ENCODE data around the gene CXCR2.

Gene CXCR2

DNA sequence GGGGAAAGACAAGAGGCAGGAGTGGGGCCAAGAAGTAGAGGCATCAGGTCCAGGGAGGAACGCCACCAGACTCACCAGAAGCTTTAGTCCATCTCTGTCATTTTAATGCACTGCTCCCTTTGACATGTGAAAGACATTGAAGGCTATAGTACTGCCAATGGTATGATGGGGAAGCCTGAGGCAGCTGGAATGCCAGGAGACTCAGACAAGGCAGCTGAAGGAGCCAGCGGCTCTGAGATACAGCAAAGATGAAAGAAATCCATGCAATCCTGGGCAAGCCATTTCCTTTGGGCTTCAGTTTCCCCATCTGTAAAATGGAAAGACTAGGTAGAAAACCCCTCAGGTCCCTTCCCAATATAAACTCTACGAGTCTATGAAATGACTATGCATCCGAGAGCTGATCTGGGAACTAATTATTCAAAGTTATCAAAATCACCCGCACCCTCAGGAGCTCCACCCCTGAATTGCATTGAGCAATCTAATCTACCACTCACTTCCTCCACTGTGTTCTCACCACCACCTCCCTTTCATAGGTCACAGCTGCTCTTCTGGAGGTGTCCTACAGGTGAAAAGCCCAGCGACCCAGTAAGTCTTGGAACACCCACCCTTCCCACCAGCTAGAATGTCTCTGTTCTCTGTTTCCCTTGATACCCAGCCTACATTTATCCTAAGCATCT, 3.1 kb downstream of the CXCR2 start:
- intact Hi-C loops (cut with DNase I), result no loop called here
- no peak for DNase-seq

DNA sequence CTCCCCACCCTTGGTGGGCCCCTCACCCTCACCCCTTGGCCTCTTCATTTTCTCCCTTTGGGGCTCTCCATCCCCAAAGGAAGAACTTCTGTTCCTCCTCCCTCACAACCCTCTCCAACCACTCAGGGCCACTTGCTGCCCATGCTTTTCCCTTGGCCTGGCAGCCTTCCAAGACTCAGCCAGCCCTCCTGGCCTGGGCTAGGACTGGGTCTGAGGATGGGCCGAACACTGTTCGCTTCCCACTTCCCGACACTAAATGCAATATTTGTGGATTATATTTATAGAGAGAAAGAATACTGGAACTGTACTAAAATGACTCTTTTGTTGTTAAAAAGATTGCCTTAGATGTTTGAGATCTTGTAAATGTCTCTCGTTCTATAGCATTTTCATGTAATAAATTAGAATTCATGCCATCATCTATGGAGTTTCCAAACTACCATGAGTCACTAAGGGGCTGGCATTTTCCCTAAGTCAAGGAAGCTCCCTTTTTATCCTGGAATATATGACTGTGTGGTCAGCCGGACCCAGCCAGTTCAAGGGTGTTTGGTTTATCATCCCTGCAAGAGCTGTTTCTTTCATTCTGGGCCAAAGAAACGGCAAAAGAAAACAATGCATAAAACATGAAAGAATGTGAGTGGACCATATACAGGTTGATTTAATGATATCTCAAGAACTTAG, 3.8 kb downstream of the CXCR2 start:
- intact Hi-C loops (cut with DNase I), result no loop called here
- no peak for DNase-seq

DNA sequence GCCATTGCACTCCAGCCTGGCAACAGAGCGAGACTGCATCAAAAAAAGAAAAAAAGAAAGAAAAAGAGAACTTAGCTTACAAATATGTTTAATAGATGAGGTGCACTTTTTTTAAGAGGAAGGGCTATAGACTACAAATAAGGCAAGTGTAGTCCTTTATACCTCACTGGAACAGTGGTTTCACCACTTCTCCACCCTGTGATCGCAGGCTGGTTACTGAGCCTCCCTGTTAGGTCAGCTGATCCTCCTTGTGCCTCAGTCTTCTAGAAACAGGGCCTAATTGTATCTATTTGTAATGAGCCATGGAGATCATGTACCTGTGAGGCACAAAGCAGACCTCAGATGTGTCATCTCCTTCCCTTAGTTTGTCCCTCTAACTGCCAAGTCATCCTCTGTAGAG, 4.5 kb downstream of the CXCR2 start:
- intact Hi-C loops (cut with DNase I), result no loop called here
- DNase-seq, result no peak

DNA sequence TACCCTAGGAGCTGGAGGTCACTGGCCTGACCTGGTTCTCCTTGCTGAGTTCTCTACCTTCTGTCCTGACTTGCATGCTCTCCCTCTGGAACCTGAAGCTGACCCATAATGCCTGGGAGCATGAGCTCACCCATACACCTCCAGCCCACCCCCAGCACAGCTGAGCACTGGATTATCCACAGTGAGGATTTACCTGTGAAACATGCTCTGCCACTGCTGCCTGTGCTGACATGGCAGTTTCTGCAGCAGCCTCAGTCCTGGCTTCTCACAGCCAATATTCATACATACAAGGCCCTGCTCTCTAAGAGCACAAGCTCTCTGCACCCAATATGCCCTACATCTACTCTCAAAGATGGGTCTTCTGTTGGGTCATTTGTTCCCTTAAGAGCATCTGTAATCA, 5.0 kb downstream of the CXCR2 start:
- intact Hi-C loops (cut with DNase I), result no loop called here
- no peak for DNase-seq

DNA sequence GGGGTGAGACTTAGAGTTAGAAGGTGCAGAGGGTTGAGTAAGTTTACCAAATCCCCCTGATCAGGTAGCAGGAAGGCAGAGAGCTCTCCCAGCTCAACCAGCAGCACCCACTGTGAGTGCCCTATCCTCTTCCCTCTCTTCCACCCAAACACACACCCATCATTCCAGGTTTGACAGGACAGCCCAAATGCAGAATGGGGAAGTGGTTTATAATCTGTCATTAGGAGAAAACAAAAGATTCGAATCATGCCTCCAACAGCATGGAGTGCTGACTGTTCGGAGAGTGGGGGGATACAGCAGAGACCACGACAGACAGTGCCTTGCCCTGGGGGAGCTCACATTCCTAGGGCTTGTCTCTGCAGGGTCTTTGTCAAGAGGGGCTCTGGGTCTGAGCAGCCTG, 11.7 kb downstream of the CXCR2 start:
- no peak for DNase-seq
- intact Hi-C loops (cut with DNase I), result no loop called here

DNA sequence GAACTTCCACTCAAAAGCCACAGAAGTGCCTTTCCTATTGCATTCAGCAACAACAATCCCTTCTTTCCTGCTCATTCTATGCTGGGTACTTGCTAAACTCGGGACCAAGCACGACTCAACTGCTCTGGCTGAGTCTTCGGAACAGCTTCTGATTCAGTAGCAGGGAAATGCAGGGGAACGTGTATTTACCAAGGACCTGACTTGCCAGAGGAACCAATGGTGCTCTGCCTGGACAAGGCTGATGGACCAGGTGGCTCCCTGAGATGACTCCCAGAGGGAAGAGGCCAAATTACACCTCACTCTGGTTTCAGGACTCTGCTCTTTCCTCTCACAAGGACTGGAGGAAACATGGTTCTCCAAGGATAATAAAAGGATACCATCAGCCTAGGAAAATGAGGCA, 12.2 kb downstream of the CXCR2 start:
- intact Hi-C loops (cut with DNase I), result no loop called here
- no peak for DNase-seq

DNA sequence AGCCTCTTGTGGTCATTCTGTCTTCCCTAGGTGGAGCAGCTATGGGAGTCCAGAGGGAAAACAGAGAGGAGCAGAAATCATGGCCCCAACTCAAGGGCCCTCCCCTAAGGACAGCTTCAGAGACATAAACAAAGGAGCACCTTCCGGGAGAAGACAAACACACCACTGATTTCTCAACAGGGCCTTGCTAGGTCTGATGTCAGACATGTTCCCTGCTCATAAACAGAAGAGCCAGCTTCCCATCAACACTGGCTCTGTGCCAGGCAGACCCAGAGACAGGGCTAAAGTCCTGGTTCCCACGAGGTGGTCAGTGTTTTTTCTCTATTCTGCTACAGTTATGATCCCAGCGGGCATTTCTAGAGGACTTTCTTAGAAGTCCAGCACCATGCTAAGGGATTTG, 19.3 kb downstream of the CXCR2 start:
- DNase-seq, result no peak
- intact Hi-C loops (cut with DNase I), result no loop called here

DNA sequence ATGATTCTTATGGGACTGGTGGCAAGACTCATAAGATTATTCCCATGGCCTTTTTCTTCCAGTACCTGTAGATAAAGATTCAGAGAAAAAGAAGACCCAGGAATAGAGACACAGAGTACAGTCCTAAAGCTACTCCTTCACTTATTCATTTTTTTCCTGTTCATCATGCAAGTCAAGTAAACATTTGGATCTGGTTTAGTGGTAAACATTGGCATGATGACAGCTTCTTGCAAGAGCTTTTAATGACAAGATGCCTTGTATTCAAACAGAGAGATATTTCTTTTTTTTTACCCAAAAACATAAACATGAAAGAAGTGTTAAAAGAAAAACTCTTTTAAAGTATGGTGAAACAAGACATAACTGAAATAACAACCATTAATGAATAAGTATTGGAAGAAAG, 20.2 kb downstream of the CXCR2 start:
- no peak for DNase-seq
- intact Hi-C loops (cut with DNase I), result no loop called here

DNA sequence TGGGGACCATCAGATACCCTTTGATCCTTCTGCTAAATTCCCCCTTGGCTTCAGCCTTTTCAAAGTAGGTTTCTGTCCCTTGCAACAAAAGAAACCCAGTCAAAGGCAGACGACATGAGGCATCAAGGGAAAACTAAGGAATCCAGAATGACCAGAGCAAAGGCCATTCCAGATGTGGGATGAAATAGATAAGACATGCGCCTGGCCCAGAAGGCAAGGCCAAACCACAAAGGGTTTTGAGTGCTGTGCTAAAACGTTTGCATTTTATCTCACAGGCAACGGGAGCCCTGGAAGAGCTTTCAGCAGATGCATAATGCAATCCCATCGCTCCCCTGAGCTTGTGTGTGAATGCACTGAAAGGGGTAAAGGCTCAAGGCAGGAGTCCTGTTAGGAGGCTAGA, 23.3 kb downstream of the CXCR2 start:
- intact Hi-C loops (cut with DNase I), result no loop called here
- DNase-seq, result no peak

DNA sequence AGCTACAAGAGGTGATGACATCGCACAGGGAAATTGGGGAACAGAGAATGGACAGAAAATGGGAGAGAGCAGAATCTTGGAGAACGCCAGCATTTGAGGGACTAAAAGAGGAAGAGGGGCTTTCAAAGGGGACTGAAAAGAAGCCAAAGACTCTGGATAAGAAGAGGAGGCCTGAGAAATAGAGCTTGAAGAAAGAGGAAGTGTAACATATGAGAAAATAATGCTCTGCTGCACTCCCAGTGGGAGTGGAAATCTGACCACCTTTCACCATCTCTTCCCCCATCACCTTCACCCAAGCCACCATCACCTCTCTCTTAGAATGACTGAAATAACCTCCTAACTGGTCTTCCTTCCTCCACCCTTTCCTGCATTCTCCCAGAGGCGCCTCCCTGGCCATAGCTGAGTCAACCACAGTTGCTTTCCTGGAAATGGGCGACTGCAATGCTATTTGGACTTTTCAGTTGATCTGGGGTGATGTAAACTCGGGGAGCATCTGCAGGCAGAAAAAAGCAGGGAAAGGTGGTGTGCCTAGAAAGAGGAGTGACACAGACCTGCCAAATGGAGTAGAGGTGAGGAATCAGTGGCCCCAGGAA, 24.1 kb downstream of the CXCR2 start:
- no peak for DNase-seq
- intact Hi-C loops (cut with DNase I), result no loop called here

DNA sequence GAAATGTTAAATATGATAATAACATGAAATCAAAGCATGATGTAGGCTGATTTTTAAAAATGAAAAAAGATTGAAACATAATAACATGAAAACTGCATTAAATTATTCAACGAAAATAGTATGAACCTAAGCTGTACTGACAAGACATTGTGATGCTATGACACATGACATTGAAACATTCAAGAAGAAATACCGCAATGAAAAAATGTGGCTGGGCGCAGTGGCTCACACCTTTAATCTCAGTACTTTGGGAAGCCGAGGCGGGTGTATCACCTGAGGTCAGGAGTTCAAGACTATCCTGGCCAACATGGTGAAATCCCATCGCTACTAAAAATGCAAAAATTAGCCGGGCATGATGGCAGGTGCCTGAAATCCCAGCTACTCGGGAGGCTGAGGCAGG, 26.3 kb downstream of the CXCR2 start:
- intact Hi-C loops (cut with DNase I), result no loop called here

DNA sequence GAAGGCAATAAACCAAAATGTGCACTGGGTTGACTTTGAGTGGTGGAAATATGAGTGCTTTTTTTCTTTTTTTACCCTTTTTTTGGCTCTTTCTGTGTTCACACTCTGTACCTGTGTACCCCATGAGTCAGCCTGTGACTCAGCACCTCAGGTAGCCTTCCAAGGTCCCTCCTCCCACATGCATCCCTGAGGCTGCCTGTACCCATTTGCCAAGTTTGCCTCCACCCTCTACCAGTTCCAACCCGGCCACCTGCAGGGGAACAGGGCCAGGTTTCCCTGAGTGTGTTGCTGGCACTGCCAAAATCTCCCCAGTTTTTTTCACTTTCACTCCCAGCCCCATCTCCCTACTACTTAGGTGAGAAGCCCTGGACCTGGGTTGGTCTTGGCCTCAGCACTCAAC, 26.9 kb downstream of the CXCR2 start:
- DNase-seq, result peak; percentile 13 to 83 (median 58)
- intact Hi-C loops (cut with DNase I), result no loop called here

More for the DNA sequence above, 26.3 kb downstream of the CXCR2 start:
- DNase-seq, result no peak

DNA sequence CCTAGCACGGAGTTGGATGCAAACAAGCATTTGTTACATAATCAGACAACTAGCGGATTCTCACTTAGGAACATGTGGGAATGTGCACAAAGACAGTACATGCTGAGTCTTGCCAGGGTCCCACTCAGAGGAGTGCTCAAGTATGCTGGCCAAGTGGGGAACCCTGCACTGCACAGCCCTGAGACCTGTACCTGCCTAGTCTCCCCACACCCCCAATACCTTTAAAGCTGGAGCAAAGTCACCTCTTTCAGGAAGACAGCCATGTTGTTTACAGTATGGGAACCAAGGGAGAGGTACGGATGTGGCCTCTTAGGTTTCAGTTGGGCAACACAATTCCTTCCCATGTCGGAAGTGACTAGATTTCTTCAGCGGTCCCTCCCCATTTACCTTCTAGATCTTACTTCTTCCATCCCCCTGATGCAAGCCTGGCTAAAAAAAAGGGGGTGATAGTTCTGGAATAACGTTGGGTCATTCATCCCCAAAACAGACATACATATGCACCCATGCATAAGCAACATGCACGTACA, 30.2 kb downstream of the CXCR2 start:
- intact Hi-C loops (cut with DNase I), result no loop called here

DNA sequence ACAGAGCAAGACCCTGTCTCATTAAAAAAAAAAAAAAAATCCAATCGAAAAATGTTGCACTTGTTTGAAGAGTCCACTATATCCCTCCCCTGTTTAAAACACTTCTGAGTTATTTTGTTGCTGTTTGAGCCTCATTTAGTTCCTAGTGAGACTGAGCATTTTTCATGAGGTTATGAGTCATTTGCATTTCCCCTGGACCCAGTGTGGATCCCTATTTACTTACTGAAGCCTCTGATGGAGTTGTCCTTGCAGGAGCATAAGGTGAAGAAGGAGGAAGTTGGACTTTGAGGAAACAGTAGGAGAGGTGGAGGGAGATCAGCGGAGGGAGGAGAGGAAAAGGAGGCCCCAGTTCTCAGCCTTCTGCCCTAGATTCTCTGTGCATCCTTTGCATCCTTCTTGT, 35.8 kb downstream of the CXCR2 start:
- no peak for DNase-seq

More for the DNA sequence above, 30.2 kb downstream of the CXCR2 start:
- no peak for DNase-seq

DNA sequence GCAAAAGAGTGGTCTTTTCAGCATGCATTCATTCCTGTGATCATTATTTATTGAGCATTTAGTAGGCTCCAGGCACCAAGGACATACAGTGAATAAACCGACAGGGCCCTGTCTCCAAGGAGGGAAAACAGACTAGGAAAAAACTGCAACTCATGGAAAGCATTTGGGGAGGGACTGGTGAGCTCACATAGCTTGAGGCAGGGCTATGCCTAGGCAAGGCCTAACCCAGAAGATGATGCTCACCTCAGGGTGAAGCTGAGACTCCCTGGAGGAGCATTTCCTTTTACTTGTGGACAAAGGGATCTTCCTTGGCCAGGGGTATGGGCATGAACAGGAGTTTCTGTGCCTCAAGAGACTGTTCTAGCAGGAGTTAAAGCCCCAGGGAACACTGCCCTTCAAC, 37.0 kb downstream of the CXCR2 start:
- intact Hi-C loops (cut with DNase I), result no loop called here

More for the DNA sequence above, 35.8 kb downstream of the CXCR2 start:
- intact Hi-C loops (cut with DNase I), result no loop called here

DNA sequence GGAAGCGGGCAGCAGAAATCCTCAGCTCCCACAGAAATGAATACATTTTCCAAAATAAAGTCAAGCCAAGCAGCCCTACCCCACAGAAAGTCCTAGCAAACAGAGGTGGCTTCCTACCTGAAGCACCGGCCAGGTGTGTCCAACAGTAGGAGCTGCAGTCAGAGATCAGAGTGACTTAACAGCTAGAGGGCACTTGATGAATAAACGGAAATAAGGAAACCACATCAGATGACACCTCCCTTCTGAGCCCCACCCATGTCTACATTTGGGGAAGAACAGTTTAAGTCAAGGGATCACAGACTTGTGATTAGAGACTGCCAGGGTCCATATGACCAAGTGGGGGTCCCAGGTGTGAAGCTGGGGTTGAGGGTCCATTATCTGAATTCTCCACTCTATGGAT, 41.0 kb downstream of the CXCR2 start, which contains the start of gene CXCR1:
TSS of gene CXCR1 (minus strand) at position 172 of the 400 bp plus-strand sequence. CDS start 1,751 bp downstream, outside the sequence.
- no peak for DNase-seq
- intact Hi-C loops (cut with DNase I), result no loop called here

More for the DNA sequence above, 37.0 kb downstream of the CXCR2 start:
- DNase-seq, result no peak

DNA sequence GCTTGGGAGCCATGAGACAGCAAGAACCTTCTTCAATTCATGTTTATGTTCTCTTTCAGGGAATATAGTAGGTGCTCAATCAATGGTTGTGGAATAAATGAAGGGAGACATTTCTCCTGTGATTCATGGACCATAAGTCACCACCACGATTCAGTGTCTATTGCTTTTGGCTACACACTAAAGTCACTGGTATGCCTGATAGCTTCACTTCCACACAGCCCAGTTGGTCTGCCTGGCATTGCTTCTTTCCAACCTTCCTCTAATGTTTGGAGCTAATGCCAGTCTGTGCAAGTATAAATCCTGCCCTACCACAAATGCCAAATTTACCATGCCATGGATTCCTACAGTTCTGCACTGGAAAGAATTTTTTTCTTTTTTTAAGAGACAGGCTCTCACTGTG, 42.2 kb downstream of the CXCR2 start:
- no peak for DNase-seq
- intact Hi-C loops (cut with DNase I), result no loop called here

DNA sequence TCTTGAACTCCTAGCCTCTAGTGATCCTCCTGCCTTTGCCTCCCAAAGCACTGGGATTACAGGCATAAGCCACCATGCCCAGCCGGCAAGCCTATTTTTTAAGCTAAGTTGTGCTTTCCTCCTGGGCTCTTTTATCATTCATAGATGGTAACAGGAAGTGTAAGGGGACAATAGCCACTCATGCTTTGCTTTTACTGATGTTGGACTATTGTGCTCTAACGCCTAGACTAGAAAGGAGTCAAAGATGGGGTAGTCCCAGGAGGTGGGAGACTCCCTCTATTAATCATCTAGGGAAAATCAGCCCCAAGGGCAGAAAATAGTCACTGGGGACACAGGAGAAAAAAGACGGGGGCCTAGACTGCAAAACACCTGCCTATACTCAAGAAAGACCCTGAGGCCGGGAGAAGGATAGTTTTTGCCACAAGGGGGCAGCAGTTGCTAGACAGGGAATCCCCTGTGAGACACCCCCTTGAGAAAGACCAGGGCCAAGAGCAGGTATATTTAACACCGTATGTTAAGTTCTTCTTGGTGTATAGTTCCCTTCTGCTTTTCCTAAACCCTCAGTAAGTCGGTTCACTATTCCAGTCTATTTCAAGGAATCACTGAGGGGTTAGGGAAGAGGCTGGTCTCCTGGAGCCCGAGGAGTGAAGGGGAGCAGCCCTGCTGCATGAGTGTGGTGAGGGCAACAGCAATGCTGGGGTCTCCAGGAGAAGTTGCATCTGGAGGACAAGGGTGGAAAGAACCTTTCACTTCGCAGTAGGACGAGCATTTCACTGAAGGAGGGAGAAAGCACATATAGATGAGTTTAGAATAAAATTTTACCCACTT, 43.0 kb downstream of the CXCR2 start:
- peak in 40 of 42 donors; percentile 9 to 80 (median 48) for DNase-seq
- intact Hi-C loops (cut with DNase I), result no loop called here

DNA sequence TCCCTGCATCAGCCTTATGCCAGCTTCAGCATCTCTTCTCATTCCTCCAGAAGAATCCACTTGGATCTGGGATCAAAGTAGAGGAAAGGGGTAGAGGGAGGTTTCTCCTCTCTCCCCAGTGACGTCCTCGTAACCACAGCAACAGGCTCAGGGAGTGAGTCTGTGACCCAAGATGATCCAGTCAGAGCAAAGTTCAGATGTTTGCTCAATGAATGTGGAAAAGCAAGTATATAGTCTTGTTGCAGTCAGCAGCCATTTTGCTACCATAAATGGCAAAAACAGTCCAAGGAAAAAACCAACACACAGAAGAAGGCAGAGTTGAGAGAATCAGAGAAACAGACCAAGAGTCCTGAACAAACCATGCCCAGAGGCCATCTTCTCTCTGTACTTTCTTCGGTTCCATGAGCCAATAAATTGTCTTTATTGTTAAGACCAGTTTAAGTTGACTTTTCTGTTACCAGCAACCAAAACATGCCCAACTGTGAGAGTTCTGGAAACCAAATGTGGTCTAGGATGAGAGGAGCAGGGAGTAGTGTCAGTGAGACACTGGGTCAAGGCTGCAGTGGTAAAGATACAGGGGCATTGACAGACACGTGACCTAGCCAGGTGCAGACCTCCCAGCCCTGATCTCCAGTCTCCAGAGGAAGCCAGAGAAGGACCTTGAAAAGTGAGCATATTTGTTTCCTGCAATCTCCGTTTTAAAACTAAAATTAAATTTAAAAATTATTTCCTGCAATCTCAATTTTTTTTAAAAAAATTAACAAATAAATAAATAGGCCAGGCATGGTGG, 44.1 kb downstream of the CXCR2 start:
- DNase-seq, result no peak
- intact Hi-C loops (cut with DNase I), result no loop called here

All from head of caudate nucleus (tissue), 42 donors.